Measurements from ENCODE around the gene LAMTOR2. TPM values are rescaled to one million over a fixed set of nuclear protein-coding genes. Genes with fewer than 3 reads are reported as not detected.
"Not testable (repeated sequence)": the region's sequence is repeated elsewhere in the genome, so short reads cannot be mapped to it uniquely, and the experiment has no call there.

LAMTOR2 gene
- polyA plus RNA-seq, 6 donors from 2014 or later = 99.5 to 139 (median 114) TPM

DNA sequence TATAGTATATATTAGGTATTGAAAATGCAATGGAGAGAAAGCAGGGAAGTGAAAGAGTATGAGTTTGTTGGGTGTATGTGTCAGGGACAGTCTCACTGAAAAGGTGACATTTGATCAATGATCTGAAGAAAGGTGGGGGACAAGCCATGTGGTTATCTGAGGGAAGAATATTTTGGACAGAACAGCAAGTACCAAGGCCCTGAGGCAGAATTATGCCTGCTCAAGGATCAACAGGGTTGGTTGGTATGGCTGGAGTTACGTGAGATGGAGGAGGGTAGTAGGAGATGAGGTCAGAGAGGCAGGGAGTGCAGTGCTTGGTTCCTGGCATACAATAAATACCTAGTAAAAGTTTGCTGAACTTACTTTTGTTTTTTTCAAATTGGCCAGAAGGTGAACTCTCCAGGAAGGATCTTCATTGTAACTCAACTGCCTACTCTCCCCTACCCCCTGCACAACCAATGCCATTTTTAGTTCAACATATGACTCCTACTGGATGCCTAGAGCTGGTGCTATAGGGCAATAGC is 1.8 kb downstream of the LAMTOR2 start:
- ATAC-seq (ENCODE audit: low read depth in 2 of 2) (no peak), DNase-seq (no peak)
- Mint-ChIP-seq H3K27me3 (no peaks in the 10 kb centered on the region), H3K9me3 (no peaks in the 10 kb centered on the region), H3K36me3 (no peaks in the 10 kb centered on the region), H3K4me3 (peak overlapping the region in 3 of 8 donors; percentile 49 to 91 (median 54)), H3K27ac (peak overlapping the region in 2 of 6 donors; percentile 47 to 52), H3K4me1 (peaks cover 26 to 39% (median 28%) of the 10 kb centered on the region in 3 donors)

DNA sequence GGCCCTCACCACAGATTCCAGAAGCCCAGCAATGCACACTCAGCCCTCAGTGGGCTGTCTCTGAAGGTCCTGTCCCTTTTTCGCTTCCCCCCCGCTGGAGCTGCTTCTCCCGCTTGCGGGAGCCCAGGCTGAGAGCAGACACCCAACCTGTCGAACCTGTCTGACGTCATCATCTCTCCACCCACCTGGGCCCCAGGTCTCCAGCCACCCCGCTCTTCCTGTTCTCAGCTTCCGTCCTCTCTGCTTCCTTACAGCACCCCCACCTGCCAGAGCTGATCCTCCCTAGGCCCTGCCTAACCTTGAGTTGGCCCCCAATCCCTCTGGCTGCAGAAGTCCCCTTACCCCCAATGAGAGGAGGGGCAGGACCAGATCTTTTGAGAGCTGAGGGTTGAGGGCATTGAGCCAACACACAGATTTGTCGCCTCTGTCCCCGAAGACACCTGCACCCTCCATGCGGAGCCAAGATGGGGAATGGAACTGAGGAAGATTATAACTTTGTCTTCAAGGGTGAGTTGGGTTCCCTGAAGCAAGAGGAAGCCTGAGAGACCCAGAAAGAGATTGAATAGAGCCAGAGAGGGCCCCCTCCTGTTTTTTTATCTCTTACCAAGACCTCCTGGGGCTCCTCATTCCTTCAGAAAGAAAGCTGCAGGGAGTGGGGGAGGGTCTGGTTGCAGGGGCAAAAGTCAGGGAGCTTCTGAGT is 6.5 kb downstream of the LAMTOR2 start, which contains the start of gene RAB25:
TSS of gene RAB25 (plus strand) at position 224 of the 700 bp plus-strand sequence. CDS start at position 465, 241 bp downstream.
- DNase-seq (no peak), ATAC-seq (ENCODE audit: low read depth in 2 of 2) (no peak)
- H3K9me3 Mint-ChIP-seq = no peaks in the 10 kb centered on the region
- no peaks in the 10 kb centered on the region for H3K36me3 Mint-ChIP-seq
- H3K27me3 Mint-ChIP-seq = no peaks in the 10 kb centered on the region
- H3K4me3 Mint-ChIP-seq = no peak within 1 kb of the TSS
- H3K27ac Mint-ChIP-seq = peak within 1 kb of the TSS in 2 of 6 donors; percentile 66 to 73
- peaks cover 0 to 7% (median 6%) of the 10 kb centered on the region in 3 donors for H3K4me1 Mint-ChIP-seq

DNA sequence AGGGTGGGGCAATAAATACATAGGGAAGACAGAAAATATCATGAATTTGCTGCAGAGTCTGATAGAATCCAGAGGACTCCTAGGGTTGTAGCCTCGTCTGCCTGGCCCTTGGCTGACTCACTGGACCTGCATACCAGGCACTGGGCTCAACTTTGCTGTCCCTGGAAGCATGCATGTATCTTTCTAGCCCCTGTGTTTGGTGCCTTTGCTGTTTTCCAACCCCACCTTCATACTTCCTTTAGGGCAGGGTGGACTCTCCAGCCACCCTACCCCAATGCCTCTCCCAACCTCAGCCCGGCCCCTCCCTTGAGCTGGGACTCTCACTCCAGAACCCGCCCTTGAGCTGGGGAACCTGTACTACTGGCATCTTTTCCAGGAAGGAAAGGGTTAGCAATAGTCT is 7.6 kb downstream of the LAMTOR2 start:
- Mint-ChIP-seq H3K4me3 (no peak overlapping the region), H3K4me1 (peaks cover 0 to 7% (median 0%) of the 10 kb centered on the region in 3 donors)

DNA sequence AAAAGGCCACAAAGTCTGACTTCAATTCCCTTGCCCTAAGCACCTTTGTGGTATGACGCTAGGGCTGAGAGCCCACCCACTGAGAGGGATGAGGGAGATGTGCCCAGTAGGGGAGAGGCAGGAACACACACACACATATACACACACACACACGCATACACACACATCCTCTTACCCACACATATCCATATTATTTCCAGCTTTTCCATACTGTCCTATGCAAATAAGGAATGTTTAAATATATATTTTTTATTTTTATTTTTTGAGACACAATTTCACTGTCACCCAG is 9.4 kb downstream of the LAMTOR2 start:
- no peak overlapping the region for H3K27ac Mint-ChIP-seq
- H3K9me3 Mint-ChIP-seq = no peaks in the 10 kb centered on the region
- no peaks in the 10 kb centered on the region for H3K27me3 Mint-ChIP-seq
- H3K4me3 Mint-ChIP-seq = no peak overlapping the region
- ATAC-seq (ENCODE audit: low read depth in 2 of 2) = no peak
- peaks cover 0 to 5% (median 0%) of the 10 kb centered on the region in 3 donors for H3K4me1 Mint-ChIP-seq
- no peak for DNase-seq
- H3K36me3 Mint-ChIP-seq = no peaks in the 10 kb centered on the region

More for the DNA sequence above, 7.6 kb downstream of the LAMTOR2 start:
- H3K27ac Mint-ChIP-seq = peak overlapping the region in 1 of 6 donors; percentile 73
- H3K36me3 Mint-ChIP-seq = no peaks in the 10 kb centered on the region
- H3K9me3 Mint-ChIP-seq = no peaks in the 10 kb centered on the region
- H3K27me3 Mint-ChIP-seq = no peaks in the 10 kb centered on the region
- ATAC-seq (ENCODE audit: low read depth in 2 of 2) = no peak
- DNase-seq = no peak

DNA sequence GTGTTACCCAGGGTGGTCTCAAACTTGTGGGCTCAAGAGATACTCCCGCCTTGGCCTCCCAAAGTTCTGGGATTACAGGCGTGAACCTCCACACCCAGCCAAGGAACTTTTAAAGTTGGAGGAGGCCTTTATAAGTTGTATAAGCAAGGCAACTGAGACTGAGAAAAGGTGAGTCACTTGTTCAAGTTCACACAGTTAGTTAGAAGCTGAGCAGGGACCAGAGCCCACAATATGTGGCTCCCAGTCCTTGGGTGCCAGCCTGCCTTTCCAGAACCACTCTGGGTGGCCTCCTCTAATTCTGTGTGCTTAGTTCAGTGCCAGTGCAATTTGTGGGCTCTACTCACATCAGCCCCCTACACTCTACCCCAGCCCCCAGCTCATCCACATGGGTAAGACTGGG is 10.0 kb downstream of the LAMTOR2 start:
- H3K27ac Mint-ChIP-seq = peak overlapping the region in 1 of 6 donors; percentile 34
- no peaks in the 10 kb centered on the region for H3K9me3 Mint-ChIP-seq
- peaks cover 0 to 5% (median 0%) of the 10 kb centered on the region in 3 donors for H3K4me1 Mint-ChIP-seq
- H3K36me3 Mint-ChIP-seq = no peaks in the 10 kb centered on the region
- no peak overlapping the region for H3K4me3 Mint-ChIP-seq
- ATAC-seq (ENCODE audit: low read depth in 2 of 2) (no peak), DNase-seq (no peak)
- H3K27me3 Mint-ChIP-seq = no peaks in the 10 kb centered on the region

DNA sequence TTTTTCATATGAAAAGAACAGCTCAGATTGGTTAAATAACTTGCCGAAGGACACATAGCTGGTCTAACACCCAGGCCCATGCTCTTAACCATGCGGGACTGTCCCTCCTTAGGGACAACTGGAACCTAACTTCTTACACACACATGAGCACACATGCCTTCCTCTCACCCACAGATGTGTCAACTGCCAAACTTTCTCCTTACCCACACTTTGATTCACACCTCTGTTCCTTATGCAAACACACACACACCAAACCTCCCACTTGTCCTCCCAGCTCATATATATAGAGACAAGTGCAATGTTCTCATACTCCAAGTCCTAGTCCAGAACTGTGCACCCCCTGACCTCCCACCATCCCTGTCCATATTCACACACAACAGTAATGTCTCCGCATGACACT is 10.6 kb downstream of the LAMTOR2 start:
- no peak for ATAC-seq (ENCODE audit: low read depth in 2 of 2)
- Mint-ChIP-seq H3K4me1 (peaks cover 0 to 5% (median 0%) of the 10 kb centered on the region in 3 donors), H3K4me3 (no peak overlapping the region), H3K36me3 (no peaks in the 10 kb centered on the region), H3K27me3 (peaks cover 0 to 4% (median 3%) of the 10 kb centered on the region in 3 donors), H3K27ac (peak overlapping the region in 1 of 6 donors; percentile 18), H3K9me3 (no peaks in the 10 kb centered on the region)
- DNase-seq = no peak

DNA sequence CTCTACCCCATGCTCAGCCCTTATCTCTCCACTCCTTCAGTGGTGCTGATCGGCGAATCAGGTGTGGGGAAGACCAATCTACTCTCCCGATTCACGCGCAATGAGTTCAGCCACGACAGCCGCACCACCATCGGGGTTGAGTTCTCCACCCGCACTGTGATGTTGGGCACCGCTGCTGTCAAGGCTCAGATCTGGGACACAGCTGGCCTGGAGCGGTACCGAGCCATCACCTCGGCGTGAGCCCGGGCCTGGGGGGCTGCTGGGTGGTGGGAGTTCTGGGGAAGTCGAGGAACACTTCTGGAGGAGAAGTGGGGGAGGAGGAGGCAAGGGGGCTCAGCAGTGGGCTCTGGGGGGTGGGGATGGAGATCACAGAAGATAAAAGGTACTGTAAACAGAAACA is 11.3 kb downstream of the LAMTOR2 start:
- Mint-ChIP-seq H3K9me3 (no peaks in the 10 kb centered on the region), H3K36me3 (no peaks in the 10 kb centered on the region), H3K27ac (peak overlapping the region in 1 of 6 donors; percentile 62), H3K4me3 (no peak overlapping the region), H3K27me3 (peaks cover 0 to 9% (median 9%) of the 10 kb centered on the region in 3 donors), H3K4me1 (peaks cover 0 to 5% (median 0%) of the 10 kb centered on the region in 3 donors)
- DNase-seq (no peak), ATAC-seq (ENCODE audit: low read depth in 2 of 2) (no peak)

DNA sequence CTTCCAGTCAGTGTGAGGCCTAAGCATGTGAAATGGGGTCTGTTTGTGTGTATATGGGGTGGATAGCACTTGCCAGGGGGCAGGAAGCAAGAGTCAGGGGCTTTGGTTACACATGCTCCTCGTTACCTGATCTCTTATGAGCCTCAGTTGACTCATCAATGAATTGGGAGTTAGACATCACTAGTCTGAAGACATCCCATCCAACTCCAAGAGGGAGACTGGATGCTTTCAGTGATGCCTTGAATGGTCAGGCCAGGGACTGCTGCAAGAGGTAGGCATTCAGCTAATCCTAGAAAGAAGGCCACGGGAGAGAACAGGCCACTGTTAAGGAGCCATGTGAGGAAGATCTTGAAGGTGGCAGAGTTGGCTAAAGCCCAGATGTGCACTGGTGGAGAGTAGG is 12.7 kb downstream of the LAMTOR2 start:
- Mint-ChIP-seq H3K36me3 (no peaks in the 10 kb centered on the region), H3K4me3 (no peak overlapping the region), H3K9me3 (no peaks in the 10 kb centered on the region), H3K4me1 (peaks cover 0 to 5% (median 0%) of the 10 kb centered on the region in 3 donors), H3K27ac (no peak overlapping the region), H3K27me3 (peaks cover 0 to 9% (median 9%) of the 10 kb centered on the region in 3 donors)
- ATAC-seq (ENCODE audit: low read depth in 2 of 2) = no peak
- no peak for DNase-seq

DNA sequence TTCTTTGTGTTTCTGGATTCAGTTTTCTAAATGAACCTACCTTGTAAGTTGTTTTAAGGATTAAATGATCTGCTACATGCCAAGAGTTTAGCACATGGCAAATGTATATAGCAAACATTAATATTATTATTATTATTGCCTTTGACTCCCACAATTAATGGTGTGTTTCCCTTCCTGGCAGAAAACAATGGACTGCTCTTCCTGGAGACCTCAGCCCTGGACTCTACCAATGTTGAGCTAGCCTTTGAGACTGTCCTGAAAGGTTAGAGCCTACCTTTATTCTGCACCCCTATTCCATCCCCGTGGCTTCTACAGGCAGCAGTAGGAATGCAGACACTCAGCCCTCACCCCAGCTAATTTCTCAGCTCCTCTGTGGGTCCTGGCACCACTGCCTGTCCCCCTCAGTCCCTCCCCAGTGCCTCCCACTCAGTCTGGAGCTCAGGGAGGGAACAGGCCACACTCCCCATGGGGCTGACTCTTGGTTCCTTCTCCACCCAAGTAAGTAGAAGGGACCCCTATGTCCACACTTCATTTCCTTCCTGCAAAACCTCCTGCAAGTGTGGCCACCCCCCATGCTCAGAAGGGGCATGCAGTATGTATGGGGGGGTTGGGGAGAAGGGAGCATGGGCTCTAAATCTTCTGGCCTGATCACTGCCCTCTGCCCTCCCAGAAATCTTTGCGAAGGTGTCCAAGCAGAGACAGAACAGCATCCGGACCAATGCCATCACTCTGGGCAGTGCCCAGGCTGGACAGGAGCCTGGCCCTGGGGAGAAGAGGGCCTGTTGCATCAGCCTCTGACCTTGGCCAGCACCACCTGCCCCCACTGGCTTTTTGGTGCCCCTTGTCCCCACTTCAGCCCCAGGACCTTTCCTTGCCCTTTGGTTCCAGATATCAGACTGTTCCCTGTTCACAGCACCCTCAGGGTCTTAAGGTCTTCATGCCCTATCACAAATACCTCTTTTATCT is 15.2 kb downstream of the LAMTOR2 start:
- Mint-ChIP-seq H3K9me3 (no peaks in the 10 kb centered on the region), H3K4me1 (peaks cover 0 to 5% (median 0%) of the 10 kb centered on the region in 3 donors), H3K36me3 (no peaks in the 10 kb centered on the region), H3K27me3 (peaks cover 0 to 13% (median 9%) of the 10 kb centered on the region in 3 donors), H3K4me3 (no peak overlapping the region), H3K27ac (peak overlapping the region in 1 of 6 donors; percentile 44)
- DNase-seq (no peak), ATAC-seq (ENCODE audit: low read depth in 2 of 2) (no peak)

DNA sequence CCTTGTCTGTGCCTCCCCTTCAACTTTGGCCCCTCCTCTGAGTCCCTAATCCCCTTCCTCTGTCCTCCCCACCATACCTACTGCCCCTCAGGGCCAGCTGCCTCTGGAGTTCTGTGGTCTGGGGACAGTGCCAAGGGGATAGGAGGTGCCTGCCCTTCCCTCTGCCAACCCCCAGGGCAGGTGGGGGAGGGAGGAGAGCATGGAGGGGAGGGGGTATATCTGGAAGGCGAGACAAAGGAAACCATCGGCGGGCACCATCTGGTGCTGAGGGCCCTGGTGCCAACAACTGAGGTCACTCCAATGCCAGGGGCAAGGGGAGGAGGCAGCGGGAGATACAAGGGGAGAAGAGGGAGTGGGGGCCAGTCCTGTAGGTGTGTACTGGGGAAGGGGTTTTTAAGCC is 16.0 kb downstream of the LAMTOR2 start:
- Mint-ChIP-seq H3K36me3 (no peaks in the 10 kb centered on the region), H3K27me3 (peaks cover 0 to 13% (median 9%) of the 10 kb centered on the region in 3 donors), H3K9me3 (no peaks in the 10 kb centered on the region), H3K4me1 (peaks cover 4 to 10% (median 6%) of the 10 kb centered on the region in 3 donors), H3K27ac (peak overlapping the region in 1 of 6 donors; percentile 89), H3K4me3 (no peak overlapping the region)
- no peak for DNase-seq
- ATAC-seq (ENCODE audit: low read depth in 2 of 2) = no peak

DNA sequence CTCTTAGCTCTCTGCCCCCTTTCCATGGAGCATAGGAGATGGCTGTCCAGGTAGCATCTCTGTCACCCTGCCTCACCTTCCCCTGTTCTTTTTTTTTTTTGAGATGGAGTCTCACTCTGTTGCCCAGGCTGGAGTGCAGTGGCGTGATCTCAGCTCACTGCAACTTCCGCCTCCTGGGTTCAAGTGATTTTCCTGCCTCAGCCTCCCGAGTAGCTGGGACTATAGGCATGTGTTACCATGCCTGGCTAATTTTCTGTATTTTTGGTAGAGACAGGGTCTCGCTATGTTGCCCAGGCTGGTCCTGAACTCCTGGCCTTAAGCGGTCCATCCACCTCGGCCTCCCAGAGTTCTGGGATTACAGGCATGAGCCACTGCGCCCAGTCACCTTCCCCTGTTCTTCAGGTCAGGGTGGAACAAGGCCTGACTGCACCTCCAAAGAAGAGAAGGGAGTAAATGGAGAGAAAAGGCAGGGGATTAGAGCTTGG is 16.8 kb downstream of the LAMTOR2 start:
- peaks cover 7 to 17% (median 8%) of the 10 kb centered on the region in 3 donors for H3K4me1 Mint-ChIP-seq
- peaks cover 0 to 13% (median 9%) of the 10 kb centered on the region in 3 donors for H3K27me3 Mint-ChIP-seq
- peak overlapping the region in 1 of 6 donors; percentile 52 for H3K27ac Mint-ChIP-seq
- not testable (repeated sequence) for ATAC-seq (ENCODE audit: low read depth in 2 of 2); H3K9me3 Mint-ChIP-seq; DNase-seq; H3K36me3 Mint-ChIP-seq; H3K4me3 Mint-ChIP-seq

DNA sequence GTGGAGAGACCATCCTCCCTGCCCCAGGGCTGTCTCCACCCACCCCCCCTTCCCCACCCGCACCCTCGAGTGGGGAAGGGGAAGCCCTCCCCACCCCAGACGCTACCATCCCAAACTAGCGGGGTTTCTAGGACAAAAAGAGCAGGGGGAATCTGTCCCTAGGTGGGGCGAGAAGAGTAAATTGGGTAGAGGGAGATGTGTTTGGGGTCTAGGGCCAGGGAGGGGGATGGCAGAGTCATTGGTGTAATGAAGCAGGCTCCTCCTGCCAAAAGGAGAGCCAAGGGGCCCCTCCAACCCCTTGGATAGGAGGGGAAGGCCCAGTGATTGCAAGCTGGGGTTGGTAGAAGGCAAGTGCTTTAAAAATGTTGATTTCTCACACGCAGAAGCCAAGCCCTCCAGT is 17.7 kb downstream of the LAMTOR2 start:
- Mint-ChIP-seq H3K9me3 (no peaks in the 10 kb centered on the region), H3K36me3 (no peaks in the 10 kb centered on the region), H3K4me3 (no peak overlapping the region), H3K27me3 (peaks cover 0 to 13% (median 9%) of the 10 kb centered on the region in 3 donors), H3K27ac (no peak overlapping the region), H3K4me1 (peaks cover 7 to 16% (median 8%) of the 10 kb centered on the region in 3 donors)
- DNase-seq = no peak
- ATAC-seq (ENCODE audit: low read depth in 2 of 2) = no peak

DNA sequence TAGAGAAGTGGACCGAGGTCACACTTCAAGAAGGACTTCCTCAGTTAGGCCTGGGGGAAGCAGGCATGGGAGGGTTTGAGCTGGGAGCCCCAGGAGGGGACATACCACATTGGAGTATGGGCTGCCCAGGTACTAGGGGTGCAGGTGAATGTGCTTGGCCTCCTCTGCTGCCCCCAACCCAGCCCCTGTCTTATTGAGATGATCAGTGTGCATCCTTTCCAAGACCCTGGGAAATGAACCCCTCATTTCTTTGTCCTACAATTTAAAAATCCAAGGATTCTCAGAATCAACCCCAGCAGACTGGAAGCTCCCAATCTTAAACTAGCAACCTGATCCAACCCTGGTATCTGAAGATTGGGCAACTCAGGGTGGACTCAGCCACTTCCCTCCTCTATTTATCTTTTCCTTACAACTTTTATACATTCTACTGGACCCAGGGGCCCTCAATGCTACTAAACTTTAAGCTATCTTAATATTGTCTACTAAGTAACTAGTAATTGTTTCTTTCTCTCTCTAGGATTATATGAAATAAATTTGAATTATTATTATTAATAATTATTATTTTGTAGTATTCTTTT is 18.6 kb downstream of the LAMTOR2 start:
- H3K27ac Mint-ChIP-seq = no peak overlapping the region
- peaks cover 0 to 13% (median 9%) of the 10 kb centered on the region in 3 donors for H3K27me3 Mint-ChIP-seq
- DNase-seq (no peak), ATAC-seq (ENCODE audit: low read depth in 2 of 2) (no peak)
- peaks cover 7 to 19% (median 12%) of the 10 kb centered on the region in 3 donors for H3K4me1 Mint-ChIP-seq
- no peaks in the 10 kb centered on the region for H3K9me3 Mint-ChIP-seq
- no peak overlapping the region for H3K4me3 Mint-ChIP-seq
- H3K36me3 Mint-ChIP-seq = no peaks in the 10 kb centered on the region

Data from naive B cell (primary cell).